ENCODE data around the gene PDZK1IP1.

DNA sequence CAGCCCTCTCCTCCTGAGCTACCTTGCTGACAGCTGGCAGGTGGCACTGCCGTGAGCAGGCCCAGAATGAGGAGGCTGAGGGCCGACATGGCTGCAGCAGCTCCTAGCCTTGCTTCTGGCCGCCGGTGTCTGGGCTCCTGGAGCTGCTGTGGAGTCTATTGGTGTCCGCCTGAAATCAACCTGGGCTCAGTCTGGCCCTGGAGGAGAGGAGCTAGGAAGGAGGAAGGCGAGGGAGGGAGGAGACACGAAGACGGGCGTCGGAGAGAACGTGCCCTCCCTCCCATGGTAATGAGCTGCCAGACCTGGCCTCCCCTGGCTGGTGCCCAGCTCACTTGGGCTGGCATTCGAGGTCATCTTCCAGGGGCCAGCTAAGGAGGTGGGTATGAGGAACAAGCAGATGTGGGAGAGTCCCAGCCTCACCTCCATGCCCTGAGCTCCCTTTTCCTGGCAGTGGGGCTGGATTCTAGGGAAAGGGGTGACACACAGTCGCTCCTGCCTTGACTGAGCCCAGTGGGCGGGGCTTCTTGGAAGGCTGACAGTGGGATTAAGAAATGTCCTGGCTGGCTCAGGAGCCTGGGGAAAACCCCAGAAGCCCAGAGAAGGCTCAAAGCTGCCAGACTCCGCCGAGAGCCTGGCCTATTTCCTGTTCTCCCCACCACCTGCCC lies at the start of gene PDZK1IP1:
- TF ChIP-seq, protein P1, sequence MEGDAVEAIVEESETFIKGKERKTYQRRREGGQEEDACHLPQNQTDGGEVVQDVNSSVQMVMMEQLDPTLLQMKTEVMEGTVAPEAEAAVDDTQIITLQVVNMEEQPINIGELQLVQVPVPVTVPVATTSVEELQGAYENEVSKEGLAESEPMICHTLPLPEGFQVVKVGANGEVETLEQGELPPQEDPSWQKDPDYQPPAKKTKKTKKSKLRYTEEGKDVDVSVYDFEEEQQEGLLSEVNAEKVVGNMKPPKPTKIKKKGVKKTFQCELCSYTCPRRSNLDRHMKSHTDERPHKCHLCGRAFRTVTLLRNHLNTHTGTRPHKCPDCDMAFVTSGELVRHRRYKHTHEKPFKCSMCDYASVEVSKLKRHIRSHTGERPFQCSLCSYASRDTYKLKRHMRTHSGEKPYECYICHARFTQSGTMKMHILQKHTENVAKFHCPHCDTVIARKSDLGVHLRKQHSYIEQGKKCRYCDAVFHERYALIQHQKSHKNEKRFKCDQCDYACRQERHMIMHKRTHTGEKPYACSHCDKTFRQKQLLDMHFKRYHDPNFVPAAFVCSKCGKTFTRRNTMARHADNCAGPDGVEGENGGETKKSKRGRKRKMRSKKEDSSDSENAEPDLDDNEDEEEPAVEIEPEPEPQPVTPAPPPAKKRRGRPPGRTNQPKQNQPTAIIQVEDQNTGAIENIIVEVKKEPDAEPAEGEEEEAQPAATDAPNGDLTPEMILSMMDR (IDR thresholded peaks at IDR 0.05): no peak
- no peak for TF ChIP-seq POLR2A (IDR thresholded peaks at IDR 0.05)

Data from heart left ventricle (tissue), 13 donors.